HG02759 (cell line): ENCODE results near the gene TTC17.
"Not testable (repeated sequence)": the region's sequence is repeated elsewhere in the genome, so short reads cannot be mapped to it uniquely, and the experiment has no call there.

Source experiments
- ATAC-seq: cut with Tn5 transposase; IDR thresholded peaks from one replicate; pipeline ENCODE4 v1.9.1; 2021; ENCODE audit warnings: mild to moderate bottlenecking, moderate library complexity; ENCODE audit not compliant: unreplicated experiment

The TTC17 gene

GRCh38 chr11:43378897-43379296 is 20.2 kb downstream of the TTC17 start:
- ATAC-seq: no peak

GRCh38 chr11:43381802-43382201 is 23.1 kb downstream of the TTC17 start:
- ATAC-seq: no peak

GRCh38 chr11:43382614-43383013 is 23.9 kb downstream of the TTC17 start:
- no peak for ATAC-seq

- no peak for ATAC-seq
These were observed 25.7 kb downstream of the TTC17 start for GRCh38 chr11:43384393-43384792.

GRCh38 chr11:43392713-43393112 is 34.0 kb downstream of the TTC17 start:
- ATAC-seq: no peak

GRCh38 chr11:43393765-43394355 is 35.1 kb downstream of the TTC17 start:
- no peak for ATAC-seq

GRCh38 chr11:43396617-43397016 is 37.9 kb downstream of the TTC17 start:
- no peak for ATAC-seq

- no peak for ATAC-seq
These were observed 38.5 kb downstream of the TTC17 start for GRCh38 chr11:43397251-43397650.

GRCh38 chr11:43399983-43400630 is 41.4 kb downstream of the TTC17 start:
- ATAC-seq: no peak

- ATAC-seq: no peak
These were observed 42.5 kb downstream of the TTC17 start for GRCh38 chr11:43401252-43401651.

- not testable (repeated sequence) for ATAC-seq
These were observed 43.1 kb downstream of the TTC17 start for GRCh38 chr11:43401811-43402210.

GRCh38 chr11:43403357-43404231 is 44.9 kb downstream of the TTC17 start:
- ATAC-seq: no peak

GRCh38 chr11:43404406-43404805 is 45.7 kb downstream of the TTC17 start:
- ATAC-seq: no peak

- no peak for ATAC-seq
These were observed 46.2 kb downstream of the TTC17 start for GRCh38 chr11:43404836-43405479.

- no peak for ATAC-seq
These were observed 49.6 kb downstream of the TTC17 start for GRCh38 chr11:43408277-43408676.

- ATAC-seq: no peak
These were observed 51.7 kb downstream of the TTC17 start for GRCh38 chr11:43410394-43410793.

GRCh38 chr11:43418197-43418596 is 59.5 kb downstream of the TTC17 start:
- ATAC-seq: no peak

- no peak for ATAC-seq
These were observed 60.7 kb downstream of the TTC17 start for GRCh38 chr11:43419460-43419859.

- no peak for ATAC-seq
These were observed 69.3 kb downstream of the TTC17 start for GRCh38 chr11:43427971-43428370.

- ATAC-seq: not testable (repeated sequence)
These were observed 72.2 kb downstream of the TTC17 start for GRCh38 chr11:43430916-43431315.

GRCh38 chr11:43434893-43435292 is 76.2 kb downstream of the TTC17 start:
- no peak for ATAC-seq
